Measurements from ENCODE around the gene CD3G. TPM values are rescaled to one million over a fixed set of nuclear protein-coding genes. Genes with fewer than 3 reads are reported as not detected.

Gene CD3G
- total and polyA plus RNA-seq, 9 of the 15 experiments (the other 6 are each of a cell fraction or from before 2014, with no cell fraction given) = 0.30 to 1.7 (median 0.47) TPM

GRCh38 chr11:118401151-118401879, 57.2 kb downstream of the CD3G start, which contains the start of gene ATP5MG (continued):
- TF ChIP-seq VEZF1 (CRISPR knock-in tag; IDR thresholded peaks at IDR 0.05) (0 out of 2 replicates have a peak, but pooled peaks have one; percentile 15), ADNP (tag; IDR thresholded peaks at IDR 0.05) (no peak), CBX2 (IDR thresholded peaks at IDR 0.05; ENCODE audit: insufficient read depth, low read length, poor library complexity, severe bottlenecking) (no peak), TAF15 (IDR thresholded peaks at IDR 0.05; ENCODE audit: low read depth, low read length) (no peak), ZNF780A (CRISPR knock-in tag; IDR thresholded peaks at IDR 0.05) (no peak), NUFIP1 (IDR thresholded peaks at IDR 0.05; ENCODE audit: partially characterized antibody) (no peak), BHLHE40 (IDR thresholded peaks at IDR 0.05; ENCODE audit: low read length) (no peak), NFRKB (IDR thresholded peaks at IDR 0.05; ENCODE audit: low read depth) (peak; percentile 28; the same call in 1 of the 2 replicates), KAT7 (CRISPR knock-in tag; IDR thresholded peaks at IDR 0.05; ENCODE audit: borderline replicate concordance) (peak; percentile 79; the same call in 1 of the 2 replicates), NBN (IDR thresholded peaks at IDR 0.05; ENCODE audit: low read depth) (0 out of 2 replicates have a peak, but pooled peaks have one; percentile 20), ZNF347 (CRISPR knock-in tag; IDR thresholded peaks at IDR 0.05; ENCODE audit: low read depth) (no peak), NR2C1 (IDR thresholded peaks at IDR 0.05) (peak; percentile 74), NR2C1 (tag; IDR thresholded peaks at IDR 0.05) (peak; percentile 83), HMG20A (CRISPR knock-in tag; conservative IDR thresholded peaks at IDR 0.05) (no peak), TAL1 (IDR thresholded peaks at IDR 0.05) (peak; percentile 43; the same call in 1 of the 2 replicates), ZNF586 (CRISPR knock-in tag; conservative IDR thresholded peaks at IDR 0.05) (no peak), RREB1 (CRISPR knock-in tag; IDR thresholded peaks at IDR 0.05) (no peak), TSC22D4 (tag; IDR thresholded peaks at IDR 0.05) (no peak)
- TF ChIP-seq, protein P1, sequence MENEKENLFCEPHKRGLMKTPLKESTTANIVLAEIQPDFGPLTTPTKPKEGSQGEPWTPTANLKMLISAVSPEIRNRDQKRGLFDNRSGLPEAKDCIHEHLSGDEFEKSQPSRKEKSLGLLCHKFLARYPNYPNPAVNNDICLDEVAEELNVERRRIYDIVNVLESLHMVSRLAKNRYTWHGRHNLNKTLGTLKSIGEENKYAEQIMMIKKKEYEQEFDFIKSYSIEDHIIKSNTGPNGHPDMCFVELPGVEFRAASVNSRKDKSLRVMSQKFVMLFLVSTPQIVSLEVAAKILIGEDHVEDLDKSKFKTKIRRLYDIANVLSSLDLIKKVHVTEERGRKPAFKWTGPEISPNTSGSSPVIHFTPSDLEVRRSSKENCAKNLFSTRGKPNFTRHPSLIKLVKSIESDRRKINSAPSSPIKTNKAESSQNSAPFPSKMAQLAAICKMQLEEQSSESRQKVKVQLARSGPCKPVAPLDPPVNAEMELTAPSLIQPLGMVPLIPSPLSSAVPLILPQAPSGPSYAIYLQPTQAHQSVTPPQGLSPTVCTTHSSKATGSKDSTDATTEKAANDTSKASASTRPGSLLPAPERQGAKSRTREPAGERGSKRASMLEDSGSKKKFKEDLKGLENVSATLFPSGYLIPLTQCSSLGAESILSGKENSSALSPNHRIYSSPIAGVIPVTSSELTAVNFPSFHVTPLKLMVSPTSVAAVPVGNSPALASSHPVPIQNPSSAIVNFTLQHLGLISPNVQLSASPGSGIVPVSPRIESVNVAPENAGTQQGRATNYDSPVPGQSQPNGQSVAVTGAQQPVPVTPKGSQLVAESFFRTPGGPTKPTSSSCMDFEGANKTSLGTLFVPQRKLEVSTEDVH (IDR thresholded peaks at IDR 0.05; ENCODE audit: low read depth, partially characterized antibody) = no peak
